CD4-positive, alpha-beta T cell treated with Interleukin-21 for 1 hour (primary cell): ENCODE results near the gene CCDC141.
A peak's percentile ranks its signal among the peaks of the same experiment; 100 is the strongest.

Experiments used
- DNase-seq: peaks from one replicate; pipeline ENCODE4 v3.0.0-alpha.2; 2020

CCDC141 gene

DNA sequence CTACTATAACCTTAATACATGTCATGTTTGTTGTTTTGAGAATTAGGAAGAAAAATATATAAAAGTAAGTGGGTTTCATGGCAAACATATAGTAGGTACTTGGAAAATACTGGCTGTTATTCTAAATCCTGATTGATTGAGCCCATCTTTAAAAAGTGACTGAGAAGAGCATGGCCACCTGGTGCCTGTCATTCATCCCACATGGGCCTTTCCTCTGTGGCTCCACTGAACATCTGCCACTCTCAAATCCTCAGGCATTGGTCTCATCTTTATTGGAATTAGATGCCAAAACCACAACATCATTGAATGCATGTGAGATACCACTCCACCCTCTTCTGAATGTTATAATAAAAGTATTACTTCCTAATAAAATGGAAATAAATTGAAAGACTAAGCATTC is 141.1 kb downstream of the CCDC141 start:
- no peak for DNase-seq

DNA sequence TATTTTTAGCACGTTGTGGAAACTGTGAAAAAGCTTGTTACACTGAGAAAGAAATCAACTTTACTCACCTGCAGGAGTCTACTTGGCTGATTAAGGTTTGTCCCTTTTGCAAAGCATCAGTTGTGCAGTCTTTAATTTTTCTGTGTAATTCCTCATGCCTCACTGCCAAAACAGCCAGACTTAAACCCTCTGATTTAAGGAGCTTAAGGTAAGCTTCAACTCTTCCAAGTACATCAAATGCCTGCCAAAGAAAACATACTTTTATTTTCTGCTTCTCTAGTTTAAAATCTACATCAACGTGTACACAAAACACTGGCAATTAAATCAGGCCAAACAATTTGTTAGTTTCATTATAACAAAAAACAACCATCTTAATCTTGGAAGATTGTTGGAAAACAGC is 144.7 kb downstream of the CCDC141 start:
- no peak for DNase-seq

DNA sequence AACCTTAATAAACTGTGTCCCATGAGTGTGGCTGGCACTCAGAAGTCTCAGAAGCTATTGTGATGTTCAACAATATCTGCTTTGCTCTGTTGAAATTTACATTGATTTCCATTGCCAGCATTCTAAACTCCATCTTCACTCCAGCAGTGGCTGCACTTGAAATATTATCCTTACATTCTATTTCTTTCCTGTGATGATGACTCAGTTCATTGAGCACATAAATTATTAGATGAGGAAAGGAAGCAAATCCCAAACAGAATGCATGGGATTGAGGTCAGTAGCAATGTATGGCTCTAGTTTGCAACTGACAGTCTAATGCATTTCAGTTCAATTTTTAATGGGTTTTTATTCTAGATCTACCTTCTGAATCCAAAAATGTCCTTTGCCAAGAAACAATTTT is 150.3 kb downstream of the CCDC141 start:
- no peak for DNase-seq

DNA sequence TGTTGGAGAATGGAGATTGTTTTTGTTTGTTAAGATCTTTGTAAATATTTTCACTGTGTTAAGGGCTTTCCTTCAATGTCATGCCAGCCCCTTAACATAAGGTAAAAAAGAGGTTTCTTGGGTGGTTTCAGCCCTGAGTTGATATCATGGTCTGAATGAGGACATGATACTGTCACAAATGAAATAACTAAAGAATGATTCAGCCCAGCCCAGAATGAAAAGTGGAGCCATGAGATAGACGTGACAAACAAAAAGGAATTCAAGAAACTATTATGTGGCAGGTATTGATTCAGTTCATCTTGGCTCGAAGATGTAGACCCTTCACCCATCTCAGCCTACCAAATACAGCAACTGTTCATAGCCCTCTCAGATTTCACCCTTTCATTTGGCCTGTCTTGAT is 154.1 kb downstream of the CCDC141 start:
- no peak for DNase-seq

DNA sequence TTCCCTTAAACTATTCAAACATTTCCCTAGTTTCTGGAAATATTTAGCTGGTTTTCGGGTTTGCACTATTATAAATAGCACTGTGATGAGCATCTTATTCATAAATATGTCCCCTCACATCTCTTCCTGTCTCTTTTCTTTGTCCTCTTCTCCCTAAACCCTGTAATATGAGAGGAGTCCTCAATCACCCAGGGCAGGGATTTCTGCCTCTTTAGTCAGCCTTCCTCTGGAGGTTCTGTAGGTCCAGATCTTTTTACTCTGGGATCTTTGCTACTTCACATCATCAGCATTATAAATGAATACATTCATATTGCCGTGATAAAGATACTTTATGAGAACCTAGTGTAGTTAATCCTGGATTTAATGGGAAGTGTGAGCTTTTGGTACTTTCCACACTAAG is 154.8 kb downstream of the CCDC141 start:
- no peak for DNase-seq

DNA sequence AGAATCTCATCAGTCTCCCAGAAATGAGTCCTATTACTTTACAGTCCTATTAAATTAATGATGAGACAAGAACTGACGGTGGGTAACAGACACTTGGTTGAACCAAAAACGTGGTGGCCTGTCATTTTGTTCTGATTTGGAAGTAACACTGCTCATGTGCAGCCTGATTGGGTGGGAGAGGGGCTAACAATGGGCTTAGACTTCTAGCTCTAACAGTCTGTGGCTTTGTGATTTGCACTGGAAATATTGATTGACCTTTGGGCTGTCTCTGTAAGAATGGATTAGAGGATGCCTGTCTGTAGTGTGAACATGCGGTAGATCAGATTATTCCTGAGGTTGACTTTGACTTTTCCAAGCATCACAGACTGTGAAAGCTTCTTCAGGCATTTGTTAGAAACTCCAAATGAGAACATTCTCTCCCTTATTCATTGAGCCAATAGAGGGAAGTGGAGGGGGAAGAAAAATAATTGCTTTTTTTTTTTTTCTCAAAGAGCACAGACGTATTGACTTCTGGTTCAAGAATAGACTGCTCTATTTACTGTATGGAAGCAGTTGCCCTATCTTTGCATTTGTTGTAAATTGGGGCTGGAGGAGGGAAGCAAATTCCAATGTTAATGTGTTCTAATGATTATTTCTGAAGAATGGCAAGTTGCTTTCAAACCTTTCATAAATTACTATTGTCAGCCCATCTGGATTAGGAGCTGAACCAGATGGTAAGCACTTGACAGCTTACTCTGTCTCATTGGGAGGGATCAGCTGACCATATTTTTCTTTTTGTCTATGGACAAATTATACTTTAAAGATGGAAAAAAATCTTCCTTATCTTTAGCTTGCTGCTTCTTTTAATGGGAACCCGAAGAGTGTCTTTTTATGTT is 156.9 kb downstream of the CCDC141 start:
- DNase-seq = no peak

DNA sequence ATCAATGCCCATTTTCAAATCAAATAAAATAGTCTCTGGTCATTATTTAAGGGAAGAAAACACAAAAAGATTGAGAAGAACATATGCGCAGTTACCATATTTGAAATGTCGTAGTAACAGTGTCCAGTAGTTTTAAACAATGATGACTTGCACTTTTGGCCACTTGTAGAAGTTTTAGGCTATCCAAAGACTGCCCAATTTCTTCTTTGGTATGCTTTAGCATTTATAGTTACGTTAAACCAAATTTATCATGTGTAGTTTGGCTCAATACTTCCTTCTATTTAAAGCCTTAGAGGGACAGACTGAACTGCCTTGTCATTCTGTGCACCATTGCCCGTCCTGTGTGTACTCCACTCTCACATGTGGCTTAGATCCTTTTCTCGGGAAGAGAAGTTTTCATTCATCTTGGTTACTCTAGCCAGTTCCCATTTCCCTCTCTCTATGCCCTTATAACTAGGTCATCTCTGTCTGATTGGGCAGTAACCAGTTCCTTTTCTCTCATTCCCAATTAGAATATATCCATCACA is 157.9 kb downstream of the CCDC141 start:
- no peak for DNase-seq

DNA sequence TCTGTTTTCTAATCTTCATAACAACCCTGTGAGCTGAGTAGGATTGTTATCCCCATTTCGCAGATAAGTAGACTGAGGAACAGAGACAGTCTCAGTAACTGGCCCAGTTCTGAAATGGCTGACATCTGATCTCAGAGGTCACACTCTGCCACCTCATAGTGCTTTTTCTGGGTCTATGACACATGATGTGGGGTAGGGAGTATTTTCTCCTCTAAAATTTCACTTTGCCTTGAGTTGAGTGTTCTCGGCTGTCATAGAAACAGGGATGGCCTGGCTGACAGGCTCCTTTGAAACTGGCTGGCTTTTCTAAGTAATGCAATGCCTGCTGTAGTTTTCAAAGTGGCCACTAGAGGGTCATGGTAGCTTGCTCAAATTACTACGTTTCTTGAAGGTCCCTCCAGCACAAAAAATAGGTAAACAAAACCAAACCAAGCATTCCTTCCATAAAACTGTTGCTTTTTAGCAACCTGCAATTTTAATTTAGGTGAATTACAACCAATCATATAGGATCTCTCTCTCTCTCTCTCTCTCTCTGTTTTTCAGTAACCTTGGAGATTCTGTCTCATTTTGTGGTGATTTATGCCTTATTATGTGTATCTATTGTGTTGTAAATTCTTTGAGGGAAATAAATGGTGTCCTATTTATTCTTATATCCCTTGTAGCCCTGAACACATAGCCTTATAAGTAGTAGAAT is 158.5 kb downstream of the CCDC141 start:
- peak; percentile 55 for DNase-seq

DNA sequence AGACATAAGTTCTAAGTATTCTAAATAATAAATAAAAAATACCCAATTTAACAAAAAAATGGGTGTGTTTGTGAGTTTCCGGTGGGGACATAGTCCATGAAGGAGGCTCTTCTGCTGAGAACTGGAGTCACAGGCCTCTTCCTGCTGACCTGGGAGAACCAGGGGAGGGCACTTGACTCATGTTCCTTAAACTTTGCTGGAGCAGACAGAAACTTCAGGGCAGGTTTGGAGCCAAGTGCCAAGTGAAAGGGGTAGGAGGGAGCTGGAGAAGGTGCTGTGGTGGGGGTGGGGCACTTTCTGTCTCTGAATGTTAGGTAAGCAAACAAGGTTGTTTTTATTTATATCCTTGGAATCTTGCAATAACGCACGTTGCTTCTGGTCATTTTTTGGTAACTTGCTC is 163.9 kb downstream of the CCDC141 start:
- no peak for DNase-seq

DNA sequence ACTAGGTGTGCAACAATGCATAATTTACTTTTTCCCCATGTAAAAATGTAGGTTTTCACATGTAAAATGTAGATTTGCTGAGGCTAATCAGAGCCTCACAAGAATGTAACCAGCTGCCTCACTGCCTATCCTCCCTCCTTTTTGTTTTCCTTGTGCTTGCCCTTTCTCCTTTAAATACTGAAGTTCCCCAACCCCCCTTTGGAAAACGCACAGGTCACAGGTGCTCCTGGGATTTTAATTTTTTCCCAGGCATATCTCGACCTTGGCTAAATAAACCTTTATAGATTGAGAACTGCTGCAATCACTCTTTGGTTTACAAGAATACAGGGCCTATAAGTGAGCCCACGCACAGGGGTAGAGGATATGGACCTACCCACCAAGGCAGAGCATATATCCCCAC is 165.5 kb downstream of the CCDC141 start:
- DNase-seq = no peak

DNA sequence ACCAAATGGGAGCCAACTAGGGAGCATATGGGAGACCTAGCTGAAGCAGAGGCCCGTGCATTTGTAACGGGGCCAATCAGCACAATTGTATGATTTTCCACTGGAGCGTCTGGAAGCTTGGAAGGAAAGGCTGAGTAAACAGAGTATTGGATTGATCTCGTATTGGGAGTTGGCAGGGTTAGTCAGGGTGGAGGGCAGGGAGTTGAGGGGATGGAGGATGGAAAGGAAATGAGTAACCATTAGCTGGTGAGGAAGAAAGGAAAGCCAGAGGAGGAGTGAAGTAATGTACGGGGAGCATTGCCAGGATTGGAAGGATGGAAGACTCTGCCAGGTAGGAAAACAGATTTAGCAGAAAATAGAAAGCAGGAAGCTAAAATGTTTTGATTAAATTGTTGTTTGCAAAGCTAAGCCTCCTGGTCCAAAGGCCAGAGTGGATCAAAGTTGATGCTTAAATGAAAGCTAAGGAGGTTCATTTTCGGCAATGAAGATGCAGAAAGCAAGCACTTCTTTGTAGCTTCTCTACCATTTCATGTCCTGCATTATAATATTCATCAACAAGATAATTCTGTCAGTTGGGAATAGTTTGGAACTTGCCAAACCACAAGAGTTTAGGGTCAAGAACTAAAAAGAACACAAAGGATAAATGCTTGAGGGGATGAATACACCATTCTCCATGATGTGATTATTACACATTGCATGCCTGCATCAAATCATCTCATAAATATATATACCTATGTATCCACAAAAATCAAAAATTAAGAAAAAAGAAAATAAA is 167.1 kb downstream of the CCDC141 start:
- DNase-seq = no peak

DNA sequence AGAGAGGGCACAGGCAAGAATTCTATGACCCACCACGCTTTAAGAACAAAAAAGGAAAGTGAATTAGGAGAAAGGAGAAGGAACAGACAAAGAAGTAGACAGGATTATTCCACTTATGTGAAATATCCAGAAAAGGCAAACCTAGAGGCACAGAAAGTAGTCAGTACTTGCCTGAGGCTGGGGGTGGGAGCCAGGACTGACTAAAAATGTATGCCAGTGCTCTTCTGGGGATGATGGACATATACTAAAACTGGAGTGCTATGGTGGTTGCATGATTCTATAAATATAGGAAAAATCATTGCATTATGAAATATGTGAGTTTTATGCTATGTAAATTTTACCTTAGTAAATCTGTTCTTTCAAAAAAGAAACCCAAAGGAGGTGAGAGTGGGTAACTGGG is 168.9 kb downstream of the CCDC141 start:
- no peak for DNase-seq

DNA sequence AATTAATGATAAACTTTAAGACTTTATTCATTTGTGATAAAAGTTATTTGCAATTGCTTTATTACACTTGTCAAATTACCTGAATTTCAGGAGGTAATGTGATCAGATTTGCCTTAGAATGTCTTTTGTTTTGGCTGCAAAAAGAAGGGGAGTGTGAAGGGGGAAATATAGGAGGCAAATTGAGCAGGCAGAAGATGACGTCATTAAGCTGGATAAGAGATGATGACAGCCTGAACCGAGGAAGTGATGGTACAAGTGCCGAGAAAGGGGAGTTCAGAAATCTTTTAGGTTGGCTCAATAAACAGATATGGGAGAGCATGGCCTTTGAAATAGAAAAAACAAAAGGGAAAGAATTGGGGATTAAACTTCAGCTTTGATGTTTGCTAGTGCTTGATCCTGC is 169.7 kb downstream of the CCDC141 start:
- DNase-seq = no peak

DNA sequence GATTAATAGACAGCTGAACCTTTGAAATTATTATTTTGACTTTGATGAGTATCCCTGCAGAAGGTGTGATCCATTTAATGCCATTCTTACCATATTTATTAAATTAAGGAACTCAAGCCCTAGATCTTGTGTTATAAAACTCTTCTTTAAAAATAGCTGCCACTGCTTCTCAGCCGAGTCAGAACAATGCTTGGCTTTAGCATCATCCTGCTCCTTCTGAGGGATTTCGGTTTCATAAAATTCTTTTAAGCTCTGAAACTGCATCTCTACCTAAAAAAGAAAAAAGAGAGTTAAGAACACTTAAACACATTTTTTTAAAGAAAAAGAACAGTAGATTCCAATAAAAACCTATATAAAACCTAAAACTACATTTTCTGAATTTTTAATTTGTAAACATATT is 172.1 kb downstream of the CCDC141 start:
- DNase-seq = no peak

DNA sequence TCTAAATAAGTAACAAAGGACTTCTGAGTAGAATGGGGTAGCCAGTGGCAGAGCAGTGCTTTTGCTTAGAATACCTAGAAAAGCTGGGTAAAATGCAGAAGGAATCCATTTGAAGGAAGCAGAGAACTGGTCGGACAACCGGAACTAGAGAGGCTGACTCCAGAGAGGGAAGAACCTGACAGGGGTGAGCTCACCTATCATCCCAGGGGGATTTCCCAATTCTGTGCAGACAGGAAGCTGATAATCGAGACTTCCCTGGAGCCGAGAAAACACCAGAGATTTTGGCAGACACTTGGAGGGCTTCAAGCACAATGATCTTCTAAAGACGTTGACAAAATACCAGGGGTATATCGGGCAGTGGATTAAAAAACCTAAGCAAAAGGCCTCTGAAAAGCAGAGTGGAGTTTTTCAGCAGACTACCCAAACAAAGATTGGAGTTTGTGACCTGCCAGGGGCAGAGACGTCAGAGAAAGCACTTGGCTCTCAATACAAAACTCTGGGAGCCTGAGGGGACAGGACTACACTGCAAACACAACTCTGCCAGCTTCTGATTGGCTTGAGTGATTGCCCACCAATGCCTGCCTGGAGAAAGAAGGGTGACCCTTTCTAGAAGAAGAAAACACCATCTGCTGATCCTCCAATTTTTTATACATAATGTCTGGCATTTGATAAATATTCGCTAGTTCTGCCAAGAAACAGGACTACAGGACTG is 175.3 kb downstream of the CCDC141 start:
- DNase-seq = no peak

DNA sequence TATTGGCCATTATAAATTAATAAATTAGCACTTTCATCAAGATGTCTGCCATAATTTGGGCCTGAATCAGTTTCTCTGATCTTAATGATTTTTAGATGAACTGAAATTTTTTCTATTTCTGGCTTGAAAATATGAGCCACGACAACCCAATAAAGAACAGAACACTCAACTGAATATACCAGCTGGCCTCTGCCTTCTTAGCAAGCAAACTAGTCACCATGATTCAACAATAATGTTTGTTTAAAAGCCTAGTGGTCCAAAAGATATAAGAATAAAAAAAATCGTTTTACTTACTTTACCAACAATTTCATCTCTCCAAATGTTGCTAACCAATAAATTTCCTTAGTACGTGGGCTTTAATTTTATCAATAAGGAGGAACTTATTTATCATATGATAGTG is 176.0 kb downstream of the CCDC141 start:
- DNase-seq = no peak

DNA sequence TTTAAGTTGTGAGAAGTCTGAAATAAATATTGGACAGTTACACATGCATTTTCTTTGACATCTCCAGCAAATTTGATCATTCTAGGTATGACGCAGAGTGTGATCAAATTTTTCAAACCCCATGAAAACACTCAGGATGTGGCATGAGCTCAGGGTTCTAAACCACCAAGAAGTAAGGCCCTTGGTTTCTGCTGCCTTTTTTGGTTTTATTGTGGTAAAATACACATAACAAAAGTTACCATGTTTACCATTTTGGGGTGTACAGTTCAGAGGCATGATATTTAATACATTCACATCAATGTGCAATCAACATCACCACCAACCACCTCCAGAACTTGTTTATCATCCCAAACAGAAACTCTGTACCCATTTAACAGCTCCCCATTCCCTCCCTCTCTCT is 178.4 kb downstream of the CCDC141 start:
- DNase-seq = no peak

DNA sequence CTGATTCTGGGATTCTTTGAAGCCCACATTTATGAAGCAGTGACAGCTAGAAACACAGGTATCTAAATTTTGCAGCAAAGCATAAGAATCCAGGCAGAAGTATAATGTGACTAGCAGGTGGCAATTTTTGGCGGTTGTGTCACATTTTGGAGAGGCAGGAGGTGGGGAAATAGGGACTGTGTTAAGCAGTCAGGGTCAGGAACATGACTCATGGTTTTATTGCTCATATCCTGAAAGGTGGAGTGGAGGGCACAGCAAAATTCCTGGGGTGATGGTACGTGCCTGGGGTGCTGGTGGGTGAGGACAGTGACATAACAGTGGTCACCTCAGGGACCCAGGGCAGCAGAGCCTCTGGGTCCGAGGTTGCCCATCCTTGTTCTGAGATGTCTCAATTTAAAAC is 179.2 kb downstream of the CCDC141 start:
- no peak for DNase-seq

DNA sequence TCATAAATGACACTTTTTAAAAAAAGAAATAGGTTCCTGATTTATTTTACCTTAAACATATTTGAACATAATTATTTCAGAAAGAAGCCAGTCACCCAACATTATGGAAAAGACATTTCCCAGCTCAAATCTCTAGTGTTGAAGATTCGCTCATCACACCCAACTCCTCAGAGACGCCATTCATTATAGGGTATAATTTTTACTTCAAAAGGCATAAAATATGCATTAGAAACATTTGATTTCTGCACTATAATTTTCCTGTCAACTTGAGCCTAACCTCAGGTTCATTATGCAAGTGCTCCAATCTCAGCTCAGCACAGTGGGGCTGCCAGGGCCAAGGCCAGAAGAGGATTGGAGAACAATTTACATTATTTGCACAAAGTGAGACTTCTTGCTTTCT is 183.9 kb downstream of the CCDC141 start:
- no peak for DNase-seq

DNA sequence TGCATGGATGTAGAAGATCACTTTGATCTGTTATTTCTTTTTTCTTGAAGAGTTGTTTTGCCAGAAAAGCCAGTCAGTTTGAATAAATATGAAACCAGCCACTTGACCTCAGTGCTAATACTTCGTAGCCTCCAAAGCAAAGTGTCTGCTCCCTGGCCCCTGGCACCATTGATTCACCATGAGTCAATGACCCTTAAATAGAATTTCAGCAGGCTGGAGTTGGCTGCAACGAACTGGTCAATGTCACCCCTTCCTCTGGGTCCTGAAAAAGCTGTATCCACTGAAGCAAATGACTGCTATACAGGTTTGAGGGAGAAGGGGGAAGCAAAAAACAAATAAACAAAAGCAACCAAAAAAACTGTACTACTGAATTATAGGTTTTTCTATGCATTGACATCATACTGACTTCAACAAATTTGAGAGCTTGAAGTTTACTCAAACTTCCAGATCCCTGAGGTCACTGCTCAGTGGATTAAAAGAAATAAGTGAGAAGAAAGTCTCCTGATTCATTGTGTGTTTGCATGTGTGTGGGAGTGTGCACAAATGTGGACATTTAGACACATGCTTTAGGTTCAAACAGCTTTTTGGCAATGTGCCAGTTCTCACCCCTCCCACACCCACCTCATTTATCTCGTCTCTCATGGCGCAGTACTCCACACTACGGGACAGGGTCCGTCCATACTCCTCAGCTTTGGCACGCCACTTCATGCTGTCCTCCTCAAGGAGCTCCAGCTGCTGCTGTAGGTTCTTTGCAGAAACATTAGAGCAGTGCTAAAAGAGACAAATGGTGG is 184.6 kb downstream of the CCDC141 start:
- DNase-seq = no peak

DNA sequence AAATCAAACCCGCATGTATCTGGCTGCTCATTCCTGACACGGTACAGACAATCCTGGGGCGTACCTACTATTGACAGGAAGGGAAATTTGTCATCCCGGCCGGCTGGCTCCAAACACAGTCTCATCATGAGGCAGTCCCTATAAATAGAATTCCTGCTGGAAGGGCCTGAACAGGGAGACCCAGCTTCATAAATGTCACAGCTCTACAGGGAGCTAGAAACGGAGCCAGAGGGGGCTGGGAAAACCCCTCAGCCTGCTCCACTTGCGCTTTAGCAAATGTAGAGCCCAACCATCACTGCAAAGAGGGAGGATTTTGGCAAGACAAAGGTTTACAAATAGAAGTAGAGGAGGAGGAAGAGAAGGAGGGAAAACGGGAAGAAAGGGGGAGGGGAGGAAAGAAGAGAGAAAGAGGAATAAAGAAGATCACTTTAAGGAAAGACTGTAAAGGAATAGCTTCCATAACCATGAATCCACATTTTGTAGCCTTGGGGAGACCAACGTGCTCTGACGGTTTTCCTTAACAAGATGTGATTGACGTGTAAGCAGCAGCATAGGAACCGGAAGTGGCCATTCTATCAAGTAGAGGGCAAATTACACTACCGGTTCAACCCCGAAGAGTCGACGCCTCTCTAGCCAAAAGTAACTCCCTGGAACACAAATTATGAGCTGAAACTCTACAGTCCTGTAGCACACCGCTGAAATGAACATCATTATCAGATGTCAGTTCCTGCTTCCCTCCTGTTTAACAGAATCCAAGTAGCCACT is 185.9 kb downstream of the CCDC141 start:
- DNase-seq = no peak
